ENCODE measurements around the gene C8A. TPM values are rescaled to one million over a fixed set of nuclear protein-coding genes. Genes with fewer than 3 reads are reported as not detected.

Gene C8A
- total RNA-seq, 1 donor from 2014 or later: not detected

- no peak for DNase-seq
- Mint-ChIP-seq H3K27ac (no peak overlapping the region), H3K9me3 (no peaks in the 10 kb centered on the region), H3K4me1 (no peaks in the 10 kb centered on the region), H3K4me3 (no peak overlapping the region), H3K36me3 (ENCODE audit: low read depth) (no peaks in the 10 kb centered on the region), H3K27me3 (no peaks in the 10 kb centered on the region)
- intact Hi-C loops (cut with micrococcal nuclease): no loop called here
Measured at GRCh38 chr1:56931211-56931610, 76.6 kb downstream of the C8A start.

GRCh38 chr1:56931686-56932085 lies 77.1 kb downstream of the C8A start:
- no peaks in the 10 kb centered on the region for H3K27me3 Mint-ChIP-seq
- H3K4me3 Mint-ChIP-seq: no peak overlapping the region
- no peaks in the 10 kb centered on the region for H3K4me1 Mint-ChIP-seq
- H3K36me3 Mint-ChIP-seq (ENCODE audit: low read depth): no peaks in the 10 kb centered on the region
- H3K27ac Mint-ChIP-seq: no peak overlapping the region
- intact Hi-C loops (cut with micrococcal nuclease): no loop called here
- no peaks in the 10 kb centered on the region for H3K9me3 Mint-ChIP-seq
- DNase-seq: no peak

GRCh38 chr1:56933161-56933560 lies 78.6 kb downstream of the C8A start:
- Mint-ChIP-seq H3K27ac (no peak overlapping the region), H3K9me3 (no peaks in the 10 kb centered on the region), H3K36me3 (ENCODE audit: low read depth) (no peaks in the 10 kb centered on the region), H3K4me1 (no peaks in the 10 kb centered on the region), H3K27me3 (no peaks in the 10 kb centered on the region), H3K4me3 (no peak overlapping the region)
- intact Hi-C loops (cut with micrococcal nuclease): no loop called here
- no peak for DNase-seq

- H3K4me3 Mint-ChIP-seq: no peak overlapping the region
- H3K27ac Mint-ChIP-seq: no peak overlapping the region
- no peak for DNase-seq
- no peaks in the 10 kb centered on the region for H3K36me3 Mint-ChIP-seq (ENCODE audit: low read depth)
- intact Hi-C loops (cut with micrococcal nuclease): no loop called here
- H3K27me3 Mint-ChIP-seq: no peaks in the 10 kb centered on the region
- H3K4me1 Mint-ChIP-seq: no peaks in the 10 kb centered on the region
- no peaks in the 10 kb centered on the region for H3K9me3 Mint-ChIP-seq
Measured at GRCh38 chr1:56933606-56934005, 79.0 kb downstream of the C8A start.

- intact Hi-C loops (cut with micrococcal nuclease): no loop called here
- Mint-ChIP-seq H3K4me3 (no peak overlapping the region), H3K36me3 (ENCODE audit: low read depth) (no peaks in the 10 kb centered on the region), H3K9me3 (no peaks in the 10 kb centered on the region), H3K27ac (no peak overlapping the region), H3K27me3 (no peaks in the 10 kb centered on the region), H3K4me1 (no peaks in the 10 kb centered on the region)
- no peak for DNase-seq
Measured at GRCh38 chr1:56934430-56935060, 79.9 kb downstream of the C8A start.

GRCh38 chr1:56938646-56939045 lies 84.0 kb downstream of the C8A start:
- DNase-seq: no peak
- intact Hi-C loops (cut with micrococcal nuclease): no loop called here
- Mint-ChIP-seq H3K36me3 (ENCODE audit: low read depth) (no peaks in the 10 kb centered on the region), H3K4me3 (no peak overlapping the region), H3K27me3 (no peaks in the 10 kb centered on the region), H3K4me1 (no peaks in the 10 kb centered on the region), H3K9me3 (no peaks in the 10 kb centered on the region), H3K27ac (no peak overlapping the region)

- H3K36me3 Mint-ChIP-seq (ENCODE audit: low read depth): no peaks in the 10 kb centered on the region
- no peak overlapping the region for H3K4me3 Mint-ChIP-seq
- no peak for DNase-seq
- H3K9me3 Mint-ChIP-seq: no peaks in the 10 kb centered on the region
- no peaks in the 10 kb centered on the region for H3K4me1 Mint-ChIP-seq
- H3K27ac Mint-ChIP-seq: no peak overlapping the region
- intact Hi-C loops (cut with micrococcal nuclease): no loop called here
- no peaks in the 10 kb centered on the region for H3K27me3 Mint-ChIP-seq
Measured at GRCh38 chr1:56939209-56939608, 84.6 kb downstream of the C8A start.

- Mint-ChIP-seq H3K4me1 (no peaks in the 10 kb centered on the region), H3K27ac (no peak overlapping the region), H3K9me3 (no peaks in the 10 kb centered on the region), H3K36me3 (ENCODE audit: low read depth) (no peaks in the 10 kb centered on the region), H3K27me3 (no peaks in the 10 kb centered on the region), H3K4me3 (no peak overlapping the region)
- intact Hi-C loops (cut with micrococcal nuclease): no loop called here
- DNase-seq: no peak
Measured at GRCh38 chr1:56940039-56940438, 85.4 kb downstream of the C8A start.

GRCh38 chr1:56948403-56949023 lies 93.9 kb downstream of the C8A start:
- Mint-ChIP-seq H3K27ac (no peak overlapping the region), H3K36me3 (ENCODE audit: low read depth) (no peaks in the 10 kb centered on the region), H3K9me3 (no peaks in the 10 kb centered on the region), H3K27me3 (no peaks in the 10 kb centered on the region), H3K4me1 (no peaks in the 10 kb centered on the region), H3K4me3 (no peak overlapping the region)
- intact Hi-C loops (cut with micrococcal nuclease): no loop called here
- no peak for DNase-seq

DNA sequence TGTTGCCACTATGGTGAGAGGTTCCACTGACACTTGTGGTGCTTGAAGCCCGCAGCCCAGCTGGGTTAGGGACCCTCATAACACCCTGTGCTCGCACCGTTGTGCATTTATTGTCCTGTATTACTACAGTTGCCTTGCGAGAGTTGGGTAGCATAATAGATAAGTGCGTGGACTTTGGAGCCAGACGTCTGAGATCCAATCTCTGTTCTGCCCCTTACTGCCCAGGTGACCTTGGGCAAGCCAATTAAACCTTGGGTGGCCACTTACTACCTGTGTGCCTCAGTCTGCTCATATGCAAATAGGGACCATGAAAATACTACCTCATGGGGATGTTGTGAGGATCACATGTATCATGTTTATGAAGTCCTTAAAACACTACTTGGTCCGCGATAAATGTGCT lies 97.9 kb downstream of the C8A start:
- no peak for DNase-seq
- no peak overlapping the region for H3K27ac Mint-ChIP-seq
- no peaks in the 10 kb centered on the region for H3K36me3 Mint-ChIP-seq (ENCODE audit: low read depth)
- H3K27me3 Mint-ChIP-seq: no peaks in the 10 kb centered on the region
- H3K9me3 Mint-ChIP-seq: no peaks in the 10 kb centered on the region
- no peaks in the 10 kb centered on the region for H3K4me1 Mint-ChIP-seq
- no peak overlapping the region for H3K4me3 Mint-ChIP-seq
- intact Hi-C loops (cut with micrococcal nuclease): no loop called here

- DNase-seq: no peak
- Mint-ChIP-seq H3K9me3 (no peaks in the 10 kb centered on the region), H3K36me3 (ENCODE audit: low read depth) (no peaks in the 10 kb centered on the region), H3K27me3 (peaks cover 2% of the 10 kb centered on the region), H3K4me3 (no peak overlapping the region), H3K4me1 (no peaks in the 10 kb centered on the region), H3K27ac (no peak overlapping the region)
- intact Hi-C loops (cut with micrococcal nuclease): no loop called here
Measured at GRCh38 chr1:56953386-56953785, 98.8 kb downstream of the C8A start.

DNA sequence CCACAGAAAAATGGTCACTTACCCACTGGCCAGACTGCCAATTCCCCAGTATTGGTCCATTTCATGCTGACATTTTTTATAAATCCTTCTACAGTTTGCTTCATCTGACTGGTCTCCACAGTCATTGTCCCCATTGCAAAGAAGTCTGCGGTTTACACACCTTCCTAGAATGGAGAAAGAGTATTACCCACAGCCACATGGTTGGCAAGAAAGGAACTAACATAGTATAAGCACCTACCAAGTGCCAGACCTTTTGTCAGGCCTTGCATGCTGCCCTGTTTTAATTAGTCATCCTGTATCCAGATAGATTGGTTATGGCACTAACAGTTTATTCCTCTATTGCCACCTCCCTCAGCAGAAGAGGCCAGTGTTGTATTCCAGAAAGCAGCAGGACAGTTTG lies 100.1 kb downstream of the C8A start:
- DNase-seq: no peak
- intact Hi-C loops (cut with micrococcal nuclease): no loop called here
- H3K36me3 Mint-ChIP-seq (ENCODE audit: low read depth): no peaks in the 10 kb centered on the region
- no peak overlapping the region for H3K4me3 Mint-ChIP-seq
- no peaks in the 10 kb centered on the region for H3K4me1 Mint-ChIP-seq
- no peak overlapping the region for H3K27ac Mint-ChIP-seq
- H3K27me3 Mint-ChIP-seq: peaks cover 2% of the 10 kb centered on the region
- H3K9me3 Mint-ChIP-seq: no peaks in the 10 kb centered on the region

DNA sequence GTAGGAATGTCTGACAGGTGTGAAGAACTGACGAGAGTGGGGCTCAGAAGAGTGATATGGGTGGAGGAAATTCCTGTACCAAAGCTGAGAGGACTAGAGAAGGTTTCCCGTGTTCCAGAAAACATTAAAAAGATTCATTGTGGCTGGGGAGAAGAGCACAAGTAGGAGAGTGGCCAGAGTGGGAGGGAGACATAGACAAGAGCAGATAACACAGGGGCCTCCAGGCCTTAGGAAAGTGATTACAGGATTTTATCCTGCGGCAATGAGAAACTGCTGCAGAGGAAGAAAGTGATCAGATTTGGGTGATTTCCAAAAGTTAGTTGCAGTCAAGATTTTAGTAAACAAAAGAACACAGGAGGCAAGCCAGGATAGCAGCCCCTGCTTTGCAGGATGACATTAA lies 103.3 kb downstream of the C8A start:
- H3K27ac Mint-ChIP-seq: no peak overlapping the region
- intact Hi-C loops (cut with micrococcal nuclease): no loop called here
- peaks cover 2% of the 10 kb centered on the region for H3K27me3 Mint-ChIP-seq
- DNase-seq: no peak
- no peaks in the 10 kb centered on the region for H3K36me3 Mint-ChIP-seq (ENCODE audit: low read depth)
- H3K9me3 Mint-ChIP-seq: no peaks in the 10 kb centered on the region
- H3K4me3 Mint-ChIP-seq: no peak overlapping the region
- H3K4me1 Mint-ChIP-seq: no peaks in the 10 kb centered on the region

DNA sequence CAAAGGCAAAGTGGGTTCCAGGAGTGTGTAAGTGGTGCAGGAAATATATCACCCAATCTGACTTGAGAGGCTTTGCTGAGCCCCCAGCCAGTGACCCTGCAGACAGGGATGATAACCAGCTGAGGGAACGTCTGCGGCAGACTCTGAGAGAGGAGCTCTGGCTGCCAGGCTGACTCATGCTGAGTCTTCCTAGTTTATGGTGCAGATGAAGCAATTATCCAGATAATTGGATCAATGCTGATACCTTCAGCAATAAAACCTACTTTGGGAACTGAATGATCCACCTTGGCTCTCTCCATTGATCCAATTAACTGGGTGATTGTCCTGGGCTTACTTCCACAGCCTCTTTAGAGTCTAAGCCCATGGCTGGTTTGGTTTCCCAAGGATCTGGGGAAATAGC lies 103.9 kb downstream of the C8A start:
- intact Hi-C loops (cut with micrococcal nuclease): no loop called here
- Mint-ChIP-seq H3K4me1 (no peaks in the 10 kb centered on the region), H3K27me3 (peaks cover 2% of the 10 kb centered on the region), H3K9me3 (no peaks in the 10 kb centered on the region), H3K27ac (no peak overlapping the region), H3K36me3 (ENCODE audit: low read depth) (no peaks in the 10 kb centered on the region), H3K4me3 (no peak overlapping the region)
- DNase-seq: no peak

GRCh38 chr1:56961426-56961825 lies 106.8 kb downstream of the C8A start:
- Mint-ChIP-seq H3K36me3 (ENCODE audit: low read depth) (no peaks in the 10 kb centered on the region), H3K27ac (no peak overlapping the region), H3K4me1 (no peaks in the 10 kb centered on the region), H3K4me3 (no peak overlapping the region), H3K9me3 (no peaks in the 10 kb centered on the region), H3K27me3 (peaks cover 2% of the 10 kb centered on the region)
- DNase-seq: no peak
- intact Hi-C loops (cut with micrococcal nuclease): no loop called here

Measured in activated CD4-positive, alpha-beta T cell treated with anti-CD3 and anti-CD28 coated beads, Interleukin-2, amount 10 ng/mL, durations not matched to agents 24 days and 14 days (primary cell).